OCI-LY7 (cell line): ENCODE results near the gene TMEM135.

Source experiments
- EZH2phosphoT487 ChIP-seq: fragments of 200-600 bp; sonication (generic); IDR thresholded peaks from 2 replicates; pipeline ENCODE4 v1.6.1; 2018; ENCODE audit warnings: low read depth, borderline replicate concordance, mild to moderate bottlenecking, mixed run types, antibody characterized with exemption, low read length, moderate library complexity, mixed read lengths
- TF ChIP-seq, protein P1 (sequence below): fragments of 200-600 bp; sonication (generic); conservative IDR thresholded peaks from 2 replicates; pipeline ENCODE4 v1.5.1; 2014; ENCODE audit warnings: mild to moderate bottlenecking, antibody characterized with exemption, low read length, moderate library complexity, mixed read lengths

GRCh38 chr11:87185228-87185627 is 147.5 kb downstream of the TMEM135 start:
- TF ChIP-seq, protein P1, sequence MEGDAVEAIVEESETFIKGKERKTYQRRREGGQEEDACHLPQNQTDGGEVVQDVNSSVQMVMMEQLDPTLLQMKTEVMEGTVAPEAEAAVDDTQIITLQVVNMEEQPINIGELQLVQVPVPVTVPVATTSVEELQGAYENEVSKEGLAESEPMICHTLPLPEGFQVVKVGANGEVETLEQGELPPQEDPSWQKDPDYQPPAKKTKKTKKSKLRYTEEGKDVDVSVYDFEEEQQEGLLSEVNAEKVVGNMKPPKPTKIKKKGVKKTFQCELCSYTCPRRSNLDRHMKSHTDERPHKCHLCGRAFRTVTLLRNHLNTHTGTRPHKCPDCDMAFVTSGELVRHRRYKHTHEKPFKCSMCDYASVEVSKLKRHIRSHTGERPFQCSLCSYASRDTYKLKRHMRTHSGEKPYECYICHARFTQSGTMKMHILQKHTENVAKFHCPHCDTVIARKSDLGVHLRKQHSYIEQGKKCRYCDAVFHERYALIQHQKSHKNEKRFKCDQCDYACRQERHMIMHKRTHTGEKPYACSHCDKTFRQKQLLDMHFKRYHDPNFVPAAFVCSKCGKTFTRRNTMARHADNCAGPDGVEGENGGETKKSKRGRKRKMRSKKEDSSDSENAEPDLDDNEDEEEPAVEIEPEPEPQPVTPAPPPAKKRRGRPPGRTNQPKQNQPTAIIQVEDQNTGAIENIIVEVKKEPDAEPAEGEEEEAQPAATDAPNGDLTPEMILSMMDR = no peak
- no peak for TF ChIP-seq EZH2phosphoT487
